ENCODE results near the gene PPHLN1.

DNA sequence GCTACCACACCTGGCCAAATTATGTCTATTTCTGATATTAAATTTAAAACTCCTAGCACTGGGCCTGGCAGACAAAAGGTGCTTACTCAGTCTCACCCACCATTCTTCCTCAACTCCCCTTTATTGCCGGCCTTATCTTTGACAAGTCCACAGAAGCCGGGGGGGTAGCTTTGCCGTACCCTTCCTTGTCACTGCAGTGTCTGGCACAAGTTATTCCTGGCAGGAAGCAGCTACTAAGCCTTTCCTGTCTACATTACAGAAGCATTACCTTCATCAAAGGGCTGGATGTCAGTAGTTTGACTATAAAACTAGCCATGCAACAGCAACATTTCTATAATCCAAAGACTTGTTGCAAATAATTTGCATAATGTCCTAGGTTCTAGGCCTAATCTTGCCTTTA lies 136.5 kb downstream of the PPHLN1 start:
- TF ChIP-seq, protein P1, sequence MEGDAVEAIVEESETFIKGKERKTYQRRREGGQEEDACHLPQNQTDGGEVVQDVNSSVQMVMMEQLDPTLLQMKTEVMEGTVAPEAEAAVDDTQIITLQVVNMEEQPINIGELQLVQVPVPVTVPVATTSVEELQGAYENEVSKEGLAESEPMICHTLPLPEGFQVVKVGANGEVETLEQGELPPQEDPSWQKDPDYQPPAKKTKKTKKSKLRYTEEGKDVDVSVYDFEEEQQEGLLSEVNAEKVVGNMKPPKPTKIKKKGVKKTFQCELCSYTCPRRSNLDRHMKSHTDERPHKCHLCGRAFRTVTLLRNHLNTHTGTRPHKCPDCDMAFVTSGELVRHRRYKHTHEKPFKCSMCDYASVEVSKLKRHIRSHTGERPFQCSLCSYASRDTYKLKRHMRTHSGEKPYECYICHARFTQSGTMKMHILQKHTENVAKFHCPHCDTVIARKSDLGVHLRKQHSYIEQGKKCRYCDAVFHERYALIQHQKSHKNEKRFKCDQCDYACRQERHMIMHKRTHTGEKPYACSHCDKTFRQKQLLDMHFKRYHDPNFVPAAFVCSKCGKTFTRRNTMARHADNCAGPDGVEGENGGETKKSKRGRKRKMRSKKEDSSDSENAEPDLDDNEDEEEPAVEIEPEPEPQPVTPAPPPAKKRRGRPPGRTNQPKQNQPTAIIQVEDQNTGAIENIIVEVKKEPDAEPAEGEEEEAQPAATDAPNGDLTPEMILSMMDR (IDR thresholded peaks at IDR 0.05; ENCODE audit: insufficient read depth, low read depth, low read length), result no peak
- no peak for TF ChIP-seq EZH2 (IDR thresholded peaks at IDR 0.05; ENCODE audit: insufficient read depth, low read length)
